NCI-H82 (cell line): ENCODE data around the gene EIF4E3.

Experiments
- DNase-seq: peaks from one replicate; lab custom pipeline; 2025; lab: John Stamatoyannopoulos, UW

EIF4E3 gene

DNA sequence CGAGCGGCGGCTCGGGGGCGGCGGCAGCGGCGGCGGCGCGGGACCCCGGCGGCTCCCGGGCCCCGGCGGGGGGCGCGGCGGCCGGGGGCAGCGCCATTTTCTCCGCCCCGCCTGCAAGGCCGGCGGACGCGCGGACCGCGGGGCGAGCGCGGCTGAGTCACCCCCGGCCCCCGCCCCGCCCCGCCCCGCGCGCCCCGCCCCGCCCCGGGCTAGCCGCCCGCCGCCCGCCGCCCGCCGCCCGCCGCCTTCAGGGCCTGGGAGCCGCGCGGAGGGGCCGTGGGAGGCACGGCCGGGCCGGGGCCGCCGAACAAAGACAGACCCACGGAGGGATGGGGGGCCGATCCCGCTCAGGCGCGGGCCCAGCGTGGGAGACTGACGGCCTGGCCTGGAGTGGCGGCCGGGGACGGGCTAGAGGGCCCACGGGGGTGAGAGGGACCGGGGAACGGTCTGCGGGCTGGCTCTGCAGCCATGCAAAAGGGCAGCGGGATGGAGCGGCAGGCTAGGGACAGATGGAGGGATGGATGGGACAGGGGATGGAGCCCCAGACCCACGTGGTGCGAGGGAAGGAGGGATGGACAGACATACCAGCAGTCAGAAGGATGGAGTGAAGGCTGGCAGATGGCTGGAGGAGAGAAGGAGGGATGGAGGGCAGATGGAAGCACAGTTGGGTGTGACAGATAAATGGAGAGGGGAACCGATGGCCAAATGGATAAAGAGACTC lies at the start of gene EIF4E3:
TSS of gene EIF4E3 (minus strand) at position 132 of the 721 bp plus-strand sequence. CDS start at position 97, 35 bp downstream.
- DNase-seq = peak; percentile 56

DNA sequence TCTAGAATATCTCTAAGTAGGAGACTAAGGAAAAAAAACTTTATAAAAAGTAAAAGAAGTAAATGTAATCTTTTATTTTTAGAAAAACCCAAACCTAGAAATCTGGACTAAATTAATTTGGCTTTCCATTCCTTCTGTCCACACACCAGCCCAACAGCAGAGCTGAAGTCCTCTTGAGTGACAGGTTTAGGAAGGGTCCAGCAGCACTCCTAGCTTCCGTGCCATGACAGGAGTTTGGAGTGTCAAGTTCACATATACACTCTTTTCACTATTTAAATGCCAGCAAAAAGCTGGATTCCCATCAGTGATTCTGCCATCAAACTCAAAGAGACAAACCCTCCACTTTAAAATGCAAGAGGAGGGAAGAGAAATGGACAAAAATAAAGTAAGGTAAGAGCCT lies 46.7 kb upstream of the EIF4E3 start:
- DNase-seq = no peak

DNA sequence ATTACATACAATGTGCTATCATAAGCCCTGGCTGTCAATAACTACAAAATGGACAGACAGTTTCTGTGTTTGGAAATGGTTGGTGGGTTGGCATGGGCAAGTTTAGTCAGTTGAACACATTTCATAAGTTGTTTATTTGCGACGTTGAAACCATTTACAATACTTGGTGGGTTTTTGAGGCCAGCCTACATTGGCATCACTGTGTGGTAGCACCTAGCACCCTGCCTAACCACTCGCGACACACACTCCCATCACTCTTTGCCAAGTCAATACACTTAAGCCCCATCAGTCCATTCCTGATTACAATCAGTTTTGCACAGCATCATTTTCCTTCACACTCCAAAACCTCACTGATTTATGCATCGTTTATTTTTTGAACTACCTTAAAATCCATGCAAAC lies 45.9 kb upstream of the EIF4E3 start:
- DNase-seq = no peak

DNA sequence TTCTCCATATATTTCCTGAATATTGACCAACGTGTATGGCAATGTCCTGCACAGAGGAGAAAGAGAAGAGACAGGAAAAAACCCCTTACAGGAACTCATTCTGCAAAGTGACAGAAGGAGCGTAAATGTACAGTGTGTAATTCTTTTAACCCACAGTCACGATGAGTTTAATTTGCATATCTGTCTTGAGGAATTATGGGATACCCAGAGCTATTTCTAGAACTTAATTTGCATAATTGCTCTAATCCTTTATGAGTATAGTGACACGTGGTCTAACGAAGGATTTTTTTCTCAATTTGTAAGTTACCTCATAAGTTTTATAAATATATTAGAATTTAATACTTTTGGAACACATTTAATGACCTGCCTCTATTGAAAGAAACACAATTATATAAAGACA lies 38.2 kb upstream of the EIF4E3 start:
- peak; percentile 2 for DNase-seq

DNA sequence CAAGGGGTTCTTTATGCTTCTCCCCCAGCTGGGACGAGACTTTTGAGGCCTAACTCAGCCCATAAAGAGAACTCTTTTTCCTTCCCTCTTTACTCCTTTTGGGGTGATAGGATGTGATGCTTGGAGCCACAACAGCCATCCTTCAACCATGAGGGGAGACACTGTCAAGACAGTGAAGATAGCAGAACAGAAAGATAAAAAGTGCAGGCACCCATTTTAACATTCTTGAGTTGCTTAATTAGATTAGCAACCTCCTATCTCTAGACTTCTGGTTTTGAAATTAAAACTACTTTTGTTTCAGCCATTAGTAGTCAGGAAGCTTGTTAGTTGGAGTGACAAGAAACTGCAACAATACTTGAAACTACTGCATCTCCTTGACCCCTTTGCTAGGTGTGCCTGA lies 34.9 kb upstream of the EIF4E3 start:
- DNase-seq = no peak

DNA sequence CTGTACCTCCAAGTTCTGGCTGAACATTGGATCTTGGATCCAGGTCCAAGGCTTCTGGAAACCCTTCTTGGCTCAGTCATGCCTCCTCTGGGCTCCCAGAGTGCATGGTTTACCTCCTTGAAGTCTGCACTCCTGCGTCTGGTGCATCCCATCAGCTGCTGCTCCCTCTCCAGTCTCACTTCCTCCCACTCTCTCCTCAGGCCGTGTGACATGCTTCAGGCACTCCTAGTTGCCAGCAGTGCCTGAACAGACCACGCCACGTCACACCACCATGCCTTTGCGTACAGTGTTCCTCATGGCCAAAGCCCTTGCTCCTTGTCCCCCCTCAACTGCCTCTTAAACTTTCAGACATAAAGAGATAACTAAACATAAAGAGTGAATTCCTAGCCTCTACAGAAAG lies 34.2 kb upstream of the EIF4E3 start:
- no peak for DNase-seq

DNA sequence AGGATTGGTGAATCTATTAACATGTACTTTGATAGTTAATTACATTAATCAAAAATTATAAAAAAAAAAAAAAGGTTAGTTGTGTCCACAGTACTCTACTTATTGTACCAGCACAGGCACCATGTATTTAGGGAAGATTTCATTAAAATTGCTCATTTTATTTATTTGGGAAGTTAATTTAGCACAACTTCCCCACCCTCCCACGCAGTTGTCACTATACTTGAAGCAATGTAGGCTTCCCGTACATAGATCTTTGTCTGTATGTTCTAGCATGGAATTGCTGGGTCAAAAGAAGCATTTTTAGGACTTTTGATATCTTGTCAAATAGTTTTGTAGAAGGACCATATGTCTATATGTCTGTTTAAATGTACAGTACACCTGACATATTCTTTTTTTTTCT lies 32.9 kb upstream of the EIF4E3 start:
- no peak for DNase-seq

DNA sequence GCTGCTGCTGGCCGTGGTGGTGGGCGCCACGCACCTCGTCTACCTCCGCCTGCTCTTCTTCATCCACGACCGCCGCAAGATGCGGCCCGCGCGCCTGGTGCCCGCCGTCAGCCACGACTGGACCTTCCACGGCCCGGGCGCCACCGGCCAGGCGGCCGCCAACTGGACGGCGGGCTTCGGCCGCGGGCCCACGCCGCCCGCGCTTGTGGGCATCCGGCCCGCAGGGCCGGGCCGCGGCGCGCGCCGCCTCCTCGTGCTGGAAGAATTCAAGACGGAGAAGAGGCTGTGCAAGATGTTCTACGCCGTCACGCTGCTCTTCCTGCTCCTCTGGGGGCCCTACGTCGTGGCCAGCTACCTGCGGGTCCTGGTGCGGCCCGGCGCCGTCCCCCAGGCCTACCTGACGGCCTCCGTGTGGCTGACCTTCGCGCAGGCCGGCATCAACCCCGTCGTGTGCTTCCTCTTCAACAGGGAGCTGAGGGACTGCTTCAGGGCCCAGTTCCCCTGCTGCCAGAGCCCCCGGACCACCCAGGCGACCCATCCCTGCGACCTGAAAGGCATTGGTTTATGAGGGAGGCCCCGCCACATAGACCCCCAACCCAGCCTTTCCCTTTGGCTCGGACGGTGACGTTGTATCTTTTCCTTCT lies 29.5 kb upstream of the EIF4E3 start:
- no peak for DNase-seq

DNA sequence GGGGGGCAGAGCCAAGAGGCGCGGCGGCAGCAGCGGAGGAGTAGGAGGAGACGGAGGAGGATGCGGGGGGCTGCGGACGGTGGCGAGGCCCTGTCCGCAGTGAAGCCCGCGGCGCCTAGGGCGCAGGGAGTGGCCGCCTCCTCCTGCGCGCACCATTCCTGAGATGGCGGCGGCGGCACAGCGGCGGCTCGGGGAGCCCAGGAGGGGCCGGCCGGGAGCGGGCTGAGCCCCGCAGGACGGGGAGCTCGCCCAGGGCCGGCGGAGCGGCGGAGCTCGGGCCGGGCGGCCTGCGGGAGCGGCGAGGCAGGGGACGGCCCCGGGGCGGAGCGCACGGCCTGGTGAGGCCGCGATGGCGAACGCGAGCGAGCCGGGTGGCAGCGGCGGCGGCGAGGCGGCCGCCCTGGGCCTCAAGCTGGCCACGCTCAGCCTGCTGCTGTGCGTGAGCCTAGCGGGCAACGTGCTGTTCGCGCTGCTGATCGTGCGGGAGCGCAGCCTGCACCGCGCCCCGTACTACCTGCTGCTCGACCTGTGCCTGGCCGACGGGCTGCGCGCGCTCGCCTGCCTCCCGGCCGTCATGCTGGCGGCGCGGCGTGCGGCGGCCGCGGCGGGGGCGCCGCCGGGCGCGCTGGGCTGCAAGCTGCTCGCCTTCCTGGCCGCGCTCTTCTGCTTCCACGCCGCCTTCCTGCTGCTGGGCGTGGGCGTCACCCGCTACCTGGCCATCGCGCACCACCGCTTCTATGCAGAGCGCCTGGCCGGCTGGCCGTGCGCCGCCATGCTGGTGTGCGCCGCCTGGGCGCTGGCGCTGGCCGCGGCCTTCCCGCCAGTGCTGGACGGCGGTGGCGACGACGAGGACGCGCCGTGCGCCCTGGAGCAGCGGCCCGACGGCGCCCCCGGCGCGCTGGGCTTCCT lies 28.8 kb upstream of the EIF4E3 start, which contains the start of gene GPR27:
TSS of gene GPR27 (plus strand) at position 155 of the 909 bp plus-strand sequence. CDS start at position 350, 195 bp downstream.
- DNase-seq = peak; percentile 26

DNA sequence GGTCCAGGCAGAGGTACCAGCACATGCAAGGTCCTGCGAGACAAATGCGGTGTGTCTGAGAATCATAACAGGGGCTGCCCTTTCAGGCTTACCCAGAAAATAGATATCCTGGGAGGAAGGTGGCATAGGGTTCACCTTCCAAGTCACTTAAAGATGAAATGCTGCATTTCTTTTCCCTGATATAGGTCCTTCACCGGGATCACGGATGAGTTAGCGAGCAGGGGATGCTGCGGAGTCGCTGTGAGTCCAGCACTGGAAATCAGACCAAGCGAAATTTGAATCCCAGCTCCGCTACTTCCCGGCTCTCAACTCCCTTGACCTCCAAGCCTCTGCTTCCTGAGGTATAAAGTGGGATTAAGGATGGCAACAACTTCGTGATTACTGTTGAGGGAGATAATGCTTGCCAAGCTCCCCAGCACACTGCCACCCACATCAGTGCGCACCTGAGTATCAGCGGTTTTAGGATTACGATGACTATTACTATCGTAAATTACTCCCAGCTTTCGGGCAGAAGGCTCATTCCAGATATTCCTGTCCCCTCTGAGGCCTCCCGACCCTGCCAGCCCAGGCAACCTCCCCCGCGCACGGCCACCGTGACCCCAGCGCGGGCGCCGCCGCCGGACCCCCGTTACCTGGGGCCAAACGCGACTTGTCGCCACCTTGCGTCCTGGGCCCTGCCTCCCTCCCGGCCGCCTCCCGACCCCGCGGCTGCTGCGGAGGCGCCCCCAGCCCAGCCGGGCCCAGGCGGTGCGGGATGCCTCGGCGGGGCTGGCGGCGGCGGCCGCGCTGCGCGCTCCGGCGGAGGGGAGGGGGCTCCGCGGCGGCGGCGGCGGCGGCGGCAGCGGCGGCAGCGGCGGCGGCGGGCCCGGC lies 27.9 kb upstream of the EIF4E3 start:
- peak; percentile 11 for DNase-seq

DNA sequence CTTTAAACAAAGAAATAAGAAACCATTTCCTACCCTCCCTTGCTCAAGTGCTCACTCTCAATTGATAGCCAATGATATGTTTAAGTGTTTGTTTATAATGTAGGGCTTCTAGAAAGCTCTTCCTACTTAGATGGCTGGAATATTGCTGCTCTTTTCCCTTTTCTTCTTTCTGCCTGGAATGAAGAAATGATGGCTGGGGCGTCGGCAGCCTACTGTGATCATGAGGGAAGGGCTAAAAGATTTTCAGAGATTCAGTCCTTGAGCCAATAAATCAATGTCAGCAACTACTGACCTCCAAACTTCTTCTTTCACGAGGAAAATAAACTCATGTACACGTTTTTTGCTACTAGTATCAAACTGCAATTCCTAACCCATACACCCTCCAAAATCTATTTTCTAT lies 26.4 kb upstream of the EIF4E3 start:
- DNase-seq = no peak

DNA sequence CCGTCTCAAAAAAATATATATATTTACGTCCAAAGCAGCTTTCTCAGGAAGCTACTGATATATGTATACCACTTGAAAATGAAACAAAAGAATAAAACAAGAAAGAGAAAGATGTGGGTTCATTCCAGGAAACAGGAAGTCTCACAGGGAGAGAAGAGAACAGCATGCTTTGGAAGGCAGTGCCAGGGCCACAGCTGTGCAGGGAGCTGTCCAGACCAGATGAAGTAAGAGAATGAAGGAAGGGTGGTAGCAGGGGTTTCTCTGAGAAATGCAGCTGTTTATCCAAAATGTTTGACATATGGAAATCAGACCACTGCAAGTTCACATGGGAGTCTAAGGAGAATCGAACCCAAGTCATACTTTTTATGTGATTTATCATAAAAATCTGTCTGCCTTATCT lies 19.5 kb upstream of the EIF4E3 start:
- no peak for DNase-seq

DNA sequence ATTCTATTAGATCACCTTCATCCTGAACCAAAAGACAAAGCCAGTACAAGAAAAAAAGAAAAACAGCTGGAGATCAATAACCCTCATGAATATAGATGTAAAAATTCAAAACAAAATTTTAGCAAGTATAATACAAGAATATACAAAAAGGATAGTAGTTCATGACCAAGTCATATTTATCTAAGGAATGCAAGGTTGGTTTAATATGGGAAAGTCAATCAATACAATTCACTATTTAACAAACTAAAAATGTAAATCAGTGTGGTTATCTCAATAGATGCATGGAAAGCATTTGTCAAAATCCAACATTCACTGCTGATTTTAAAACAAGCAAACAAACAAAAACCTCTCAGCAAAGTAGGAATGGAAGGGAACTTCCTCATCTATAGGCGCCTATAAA lies 17.4 kb upstream of the EIF4E3 start:
- DNase-seq = no peak

DNA sequence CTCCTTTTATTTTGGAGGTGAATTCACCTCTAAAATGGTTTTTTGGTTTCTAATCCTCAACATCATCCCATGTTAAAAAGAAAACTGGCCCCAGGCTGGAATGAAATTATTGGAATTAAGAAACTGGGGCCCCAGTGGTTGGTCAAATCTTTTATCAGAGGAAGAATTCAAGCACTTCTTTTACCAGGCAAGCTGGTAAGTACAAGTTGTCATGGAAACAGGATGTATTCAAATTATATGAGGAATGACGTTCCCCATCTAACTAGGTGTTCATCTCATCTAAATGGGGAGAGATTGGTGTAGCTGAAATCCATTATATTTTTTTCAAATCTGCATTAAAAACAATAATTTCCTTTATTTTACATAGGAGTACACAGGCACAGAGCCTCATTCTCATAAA lies 9.7 kb upstream of the EIF4E3 start:
- no peak for DNase-seq

DNA sequence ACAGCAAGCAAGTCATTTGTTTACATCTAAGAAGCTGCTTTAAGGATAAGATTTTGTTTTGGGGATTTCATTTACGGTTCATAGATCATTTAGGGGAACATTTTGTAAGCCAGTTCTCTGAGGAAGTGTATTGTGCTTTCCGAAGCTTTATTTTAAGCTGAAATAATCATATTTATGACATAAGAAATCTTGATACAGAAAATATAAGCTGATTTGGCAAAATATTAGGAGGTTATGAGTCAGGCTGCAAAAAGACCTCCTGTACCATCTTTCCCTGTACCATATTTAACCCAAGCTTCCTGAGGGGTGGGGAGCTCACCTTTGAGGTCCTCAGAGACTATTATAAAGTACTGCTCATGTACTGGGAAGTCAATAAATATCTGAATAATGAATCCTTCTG lies 8.1 kb upstream of the EIF4E3 start:
- no peak for DNase-seq

DNA sequence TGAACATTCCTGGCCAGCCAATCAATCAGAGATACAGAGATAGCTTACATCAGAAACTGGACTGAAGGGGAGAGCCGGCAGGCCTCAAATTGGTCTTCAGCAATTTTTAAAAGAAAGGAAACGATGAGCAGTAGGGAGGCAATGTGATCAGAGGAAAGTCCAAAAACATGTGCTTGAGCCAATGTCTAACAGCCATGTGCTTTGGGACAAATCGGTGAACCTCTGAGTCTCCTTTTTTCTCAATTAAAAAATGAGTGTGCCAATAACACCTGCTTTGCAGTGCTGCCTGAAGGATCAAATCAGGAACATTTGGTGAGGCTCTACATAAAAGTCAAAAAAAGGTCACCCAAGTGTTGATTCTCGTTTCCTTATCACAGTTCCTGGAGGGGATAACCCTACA lies 7.4 kb upstream of the EIF4E3 start:
- DNase-seq = no peak

DNA sequence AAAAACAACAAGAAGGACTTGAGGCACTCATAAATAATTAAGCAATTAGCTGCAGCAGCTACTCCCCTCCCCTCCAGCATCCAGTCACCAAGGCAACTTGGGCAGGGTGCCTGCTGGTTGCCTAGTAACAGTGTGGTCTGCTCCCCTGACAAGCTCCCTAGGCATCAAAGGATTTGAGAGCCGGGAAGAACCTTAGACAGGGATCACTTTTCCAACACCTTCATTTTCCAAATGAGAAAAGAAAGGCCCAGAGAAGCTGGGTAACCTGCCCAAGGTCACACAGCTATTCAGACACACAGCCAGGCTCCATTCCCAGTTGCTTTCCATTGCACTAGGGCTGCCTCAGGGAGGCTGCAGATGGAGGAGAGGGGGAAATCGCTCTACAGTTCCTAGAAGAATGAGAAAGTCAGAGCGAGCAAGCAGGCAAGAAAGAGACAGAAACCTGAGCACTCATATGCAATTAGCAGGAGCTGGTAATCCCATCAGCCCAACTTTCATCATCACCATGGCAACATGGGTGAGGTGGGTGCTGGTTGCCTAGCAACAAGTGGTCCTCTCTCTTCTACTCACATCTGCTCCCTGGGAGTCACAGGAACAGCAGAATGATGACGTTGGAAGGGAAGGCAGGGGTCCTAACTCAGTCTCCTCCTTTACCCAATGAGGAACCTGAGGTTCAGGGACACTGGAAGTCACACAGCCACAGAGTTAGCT lies 3.6 kb upstream of the EIF4E3 start:
- DNase-seq = peak; percentile 95

DNA sequence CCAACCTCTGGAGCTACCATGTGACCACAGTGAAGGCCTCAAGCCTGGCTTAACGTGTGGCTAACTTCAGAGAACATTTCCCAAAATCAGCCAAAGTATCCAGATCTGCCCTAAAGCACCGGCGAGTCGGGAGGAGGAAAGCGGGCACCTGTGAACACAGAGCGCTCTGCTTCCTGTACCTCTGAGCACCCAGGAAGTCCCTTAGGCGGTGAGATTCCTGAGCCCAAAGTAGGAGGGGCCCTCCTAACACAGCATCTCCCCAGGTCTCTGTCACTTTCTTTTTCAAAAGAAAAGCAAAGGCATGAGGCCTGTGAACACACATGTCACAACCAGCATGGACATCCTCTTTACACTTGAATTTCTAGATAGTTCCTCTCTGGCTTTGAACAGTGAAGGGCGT lies 944 bp upstream of the EIF4E3 start:
- DNase-seq = no peak

DNA sequence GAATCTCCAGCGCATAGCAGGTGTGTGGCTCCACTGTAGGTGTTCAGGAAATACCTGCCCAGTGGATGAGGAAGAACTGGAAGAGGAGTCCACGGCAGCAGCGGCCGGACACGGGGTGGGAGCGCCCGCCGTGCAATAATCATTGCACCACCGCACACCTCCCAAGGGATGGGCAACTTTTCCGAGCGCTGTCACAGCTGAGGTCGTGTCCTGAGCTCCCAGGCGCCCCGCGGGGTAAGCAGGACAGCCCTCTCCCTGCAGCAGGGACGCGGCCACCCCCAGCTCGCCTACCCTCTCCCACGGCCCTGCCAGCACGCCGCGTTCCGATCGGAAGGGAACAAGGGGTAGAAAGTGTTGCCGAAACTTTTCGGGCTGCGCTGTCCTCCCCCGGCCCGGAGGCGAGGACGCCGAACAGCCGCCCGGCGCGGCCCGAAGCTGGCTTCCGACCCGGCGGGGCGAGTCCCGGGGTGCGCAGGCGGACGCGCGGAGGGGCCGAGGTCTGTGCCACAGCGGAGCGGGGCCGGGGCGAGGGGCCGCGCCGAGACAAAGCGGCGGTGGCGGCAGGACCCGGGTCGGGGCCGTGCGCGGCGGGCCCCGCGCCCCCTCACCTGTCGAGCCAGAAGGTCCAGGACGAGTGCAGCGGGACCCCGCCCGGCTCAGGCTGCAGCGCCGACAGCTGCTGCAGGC lies 475 bp downstream of the EIF4E3 start:
- DNase-seq = peak; percentile 25

DNA sequence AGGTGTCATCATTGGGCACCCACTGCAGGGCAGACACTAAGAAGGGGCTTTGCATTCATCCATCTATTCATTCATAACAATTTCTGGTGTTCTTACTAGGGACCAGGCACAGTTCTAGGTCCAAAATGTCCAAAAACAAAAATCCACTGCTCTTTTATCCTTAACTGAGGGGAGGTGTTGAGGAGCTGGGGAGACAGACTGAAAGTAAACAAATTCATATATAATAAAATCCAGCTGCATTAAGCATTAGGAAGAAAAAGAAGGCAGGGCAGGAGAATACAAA lies 1.1 kb downstream of the EIF4E3 start:
- DNase-seq = no peak
